GM18502 (cell line): ENCODE data around the gene TRPM7.
"Not testable (repeated sequence)": the region's sequence is repeated elsewhere in the genome, so short reads cannot be mapped to it uniquely, and the experiment has no call there.

Experiments
- ATAC-seq: cut with Tn5 transposase; IDR thresholded peaks from one replicate; pipeline ENCODE4 v1.9.1; 2021; ENCODE audit warnings: mild to moderate bottlenecking; ENCODE audit not compliant: unreplicated experiment, poor library complexity

The TRPM7 gene

GRCh38 chr15:50686469-50687301 is at the start of gene TRPM7:
Gene TRPM7, minus strand, starts transcription at chr15:50686797. Its CDS starts 264 bp downstream, at chr15:50686533.
- peak; percentile 84 for ATAC-seq

GRCh38 chr15:50735156-50735555 is 48.6 kb upstream of the TRPM7 start:
- ATAC-seq: no peak

GRCh38 chr15:50726315-50726714 is 39.7 kb upstream of the TRPM7 start:
- ATAC-seq: no peak

- no peak for ATAC-seq
Measured at GRCh38 chr15:50718700-50719125, 32.1 kb upstream of the TRPM7 start.

- no peak for ATAC-seq
Measured at GRCh38 chr15:50712018-50712417, 25.4 kb upstream of the TRPM7 start.

GRCh38 chr15:50710585-50710984 is 24.0 kb upstream of the TRPM7 start:
- no peak for ATAC-seq

GRCh38 chr15:50707878-50708427 is 21.4 kb upstream of the TRPM7 start:
- ATAC-seq: no peak

GRCh38 chr15:50702762-50703334 is 16.3 kb upstream of the TRPM7 start:
- no peak for ATAC-seq

- ATAC-seq: no peak
Measured at GRCh38 chr15:50698101-50698500, 11.5 kb upstream of the TRPM7 start.

GRCh38 chr15:50697109-50697797 is 10.7 kb upstream of the TRPM7 start:
- no peak for ATAC-seq

GRCh38 chr15:50694634-50695165 is 8.1 kb upstream of the TRPM7 start:
- ATAC-seq: not testable (repeated sequence)

- ATAC-seq: peak; percentile 10
Measured at GRCh38 chr15:50687302-50687902, 805 bp upstream of the TRPM7 start.

- ATAC-seq: peak; percentile 66
Measured at GRCh38 chr15:50685976-50686468, 575 bp downstream of the TRPM7 start.

GRCh38 chr15:50685191-50685975 is 1.2 kb downstream of the TRPM7 start:
- ATAC-seq: no peak

GRCh38 chr15:50681467-50681866 is 5.1 kb downstream of the TRPM7 start:
- no peak for ATAC-seq

GRCh38 chr15:50676799-50677483 is 9.7 kb downstream of the TRPM7 start:
- no peak for ATAC-seq

GRCh38 chr15:50675535-50676144 is 11.0 kb downstream of the TRPM7 start:
- ATAC-seq: no peak

- ATAC-seq: no peak
Measured at GRCh38 chr15:50670115-50670514, 16.5 kb downstream of the TRPM7 start.
